HG03565 (cell line): ENCODE data around the gene CMTM1.
"Not testable (repeated sequence)": the region's sequence is repeated elsewhere in the genome, so short reads cannot be mapped to it uniquely, and the experiment has no call there.

ENCODE experiments used
- ATAC-seq: cut with Tn5 transposase; IDR thresholded peaks from one replicate; pipeline ENCODE4 v1.9.1; 2021; ENCODE audit warnings: mild to moderate bottlenecking, moderate library complexity; ENCODE audit not compliant: unreplicated experiment

CMTM1 gene

GRCh38 chr16:66610111-66610820 lies 44.0 kb downstream of the CMTM1 start:
- no peak for ATAC-seq

DNA sequence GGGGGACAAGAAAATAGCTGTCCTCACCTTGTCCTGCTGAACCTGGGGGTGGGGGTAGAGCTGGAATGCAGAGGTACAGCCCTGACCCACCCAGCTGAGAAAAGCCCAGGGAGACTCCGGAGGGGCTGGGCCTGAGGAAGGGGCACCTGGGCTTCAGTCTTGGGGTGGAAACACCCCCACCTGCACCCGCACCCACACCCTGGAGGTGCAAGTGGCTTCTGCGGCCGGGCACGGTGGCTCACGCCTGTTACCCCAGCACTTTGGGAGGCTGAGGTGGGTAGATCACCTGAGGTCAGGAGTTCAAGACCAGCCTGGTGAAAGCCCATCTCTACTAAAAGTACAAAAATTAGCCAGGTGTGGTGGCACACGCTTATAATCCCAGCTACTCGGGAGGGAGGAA lies 45.7 kb downstream of the CMTM1 start:
- not testable (repeated sequence) for ATAC-seq

DNA sequence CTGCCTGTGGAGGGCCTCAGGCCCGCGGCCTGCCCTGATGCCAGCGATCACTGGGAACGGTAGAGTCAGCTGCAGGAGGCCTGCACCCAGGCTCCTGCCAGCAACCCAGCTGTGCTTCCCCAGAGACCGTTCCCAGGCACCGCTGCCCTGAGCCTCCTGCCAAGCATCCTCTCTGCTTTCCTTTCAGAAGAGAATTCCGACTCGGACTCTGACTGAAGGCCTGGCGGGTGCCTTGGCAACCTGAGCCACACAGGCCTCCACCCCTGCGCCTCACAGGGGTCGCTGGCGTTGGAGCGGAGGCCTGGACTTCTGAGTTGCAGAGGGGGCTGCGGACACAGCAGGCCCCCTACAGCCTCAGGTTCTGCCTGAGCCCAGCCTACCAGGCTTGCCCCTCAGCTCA lies 46.2 kb downstream of the CMTM1 start:
- ATAC-seq: no peak

GRCh38 chr16:66614161-66614802 lies 48.0 kb downstream of the CMTM1 start:
- ATAC-seq: no peak

GRCh38 chr16:66616169-66616568 lies 49.9 kb downstream of the CMTM1 start:
- ATAC-seq: no peak

- no peak for ATAC-seq
Measured at GRCh38 chr16:66616592-66616991, 50.4 kb downstream of the CMTM1 start.

GRCh38 chr16:66617010-66617434 lies 50.8 kb downstream of the CMTM1 start:
- no peak for ATAC-seq

- ATAC-seq: no peak
Measured at GRCh38 chr16:66617728-66618127, 51.5 kb downstream of the CMTM1 start.

DNA sequence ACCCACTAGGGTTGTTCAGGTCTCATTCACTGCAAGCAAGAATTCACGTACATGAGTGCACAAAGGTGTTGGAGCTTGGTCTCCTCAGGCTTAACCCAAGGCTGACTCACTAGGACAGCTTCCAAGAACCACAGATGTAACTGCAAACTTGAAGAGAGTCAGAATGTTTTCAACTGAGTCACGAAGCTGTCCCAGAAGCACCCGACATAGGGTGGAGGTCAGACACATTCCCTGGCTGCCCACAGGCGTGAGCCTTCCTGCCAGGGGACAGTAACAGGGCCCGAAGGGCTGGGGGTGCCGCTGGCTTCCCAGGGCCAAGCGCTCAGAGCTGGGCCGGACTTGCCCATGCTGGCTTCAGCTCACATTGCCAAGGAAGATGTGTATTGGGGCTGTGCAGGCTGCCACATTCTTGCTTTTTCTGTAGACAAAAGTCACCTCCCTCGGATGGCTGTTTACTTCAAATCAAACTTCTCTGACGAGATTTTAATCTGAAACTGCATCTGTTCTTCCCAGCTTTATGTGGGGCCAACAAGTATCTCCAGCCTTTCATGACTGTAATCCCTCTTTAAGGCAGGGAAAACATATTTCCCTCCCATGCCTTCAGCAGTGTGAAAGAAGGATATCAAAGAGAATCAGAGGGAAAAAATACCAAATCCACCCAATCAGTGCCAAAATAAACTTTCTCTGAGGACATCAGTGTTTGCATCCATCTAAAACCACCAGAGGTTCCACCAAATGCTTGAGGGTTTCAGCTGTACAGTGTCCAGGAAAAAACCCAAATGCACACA lies 52.5 kb downstream of the CMTM1 start:
- no peak for ATAC-seq

GRCh38 chr16:66619534-66620428 lies 53.5 kb downstream of the CMTM1 start:
- no peak for ATAC-seq

GRCh38 chr16:66620429-66620795 lies 54.2 kb downstream of the CMTM1 start:
- no peak for ATAC-seq

DNA sequence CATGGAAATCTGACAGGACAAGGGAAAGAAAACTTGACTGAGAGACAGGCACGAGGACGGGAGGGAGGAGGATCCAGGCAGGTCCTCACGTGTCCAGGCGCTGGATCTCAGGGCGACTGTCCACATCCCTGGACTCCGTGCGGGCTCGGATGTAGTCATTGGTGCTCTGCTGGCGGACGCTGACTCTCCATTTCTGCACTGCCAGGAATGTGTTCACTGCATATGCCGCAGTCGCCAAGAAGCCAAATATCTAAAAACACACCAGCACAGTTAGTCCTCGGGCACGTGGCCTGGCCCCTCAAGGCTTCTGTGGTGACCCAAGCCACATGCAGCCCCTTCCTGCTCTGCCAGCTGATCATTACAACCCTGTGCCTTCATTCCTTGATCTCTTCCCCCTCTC lies 55.7 kb downstream of the CMTM1 start:
- ATAC-seq: no peak

DNA sequence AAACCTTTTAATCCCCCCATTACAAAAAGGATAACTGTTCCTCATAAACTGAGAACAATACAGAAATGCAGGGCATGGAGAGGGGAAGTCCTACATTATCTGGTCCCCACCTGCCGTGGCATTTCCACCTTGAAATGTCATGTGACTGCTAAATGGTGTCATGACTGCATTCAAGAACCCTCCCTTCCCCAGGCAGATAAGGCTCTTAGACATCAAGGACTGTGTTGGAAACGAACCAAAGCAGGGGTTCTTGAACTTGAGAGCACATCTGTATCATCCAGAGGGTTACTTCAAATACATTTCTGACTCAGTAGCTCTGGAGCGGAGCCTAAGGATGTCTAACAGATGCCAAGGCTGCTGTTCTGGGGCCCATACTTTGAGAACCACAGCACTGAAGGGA lies 56.6 kb downstream of the CMTM1 start:
- no peak for ATAC-seq

GRCh38 chr16:66623755-66624154 lies 57.5 kb downstream of the CMTM1 start:
- no peak for ATAC-seq

DNA sequence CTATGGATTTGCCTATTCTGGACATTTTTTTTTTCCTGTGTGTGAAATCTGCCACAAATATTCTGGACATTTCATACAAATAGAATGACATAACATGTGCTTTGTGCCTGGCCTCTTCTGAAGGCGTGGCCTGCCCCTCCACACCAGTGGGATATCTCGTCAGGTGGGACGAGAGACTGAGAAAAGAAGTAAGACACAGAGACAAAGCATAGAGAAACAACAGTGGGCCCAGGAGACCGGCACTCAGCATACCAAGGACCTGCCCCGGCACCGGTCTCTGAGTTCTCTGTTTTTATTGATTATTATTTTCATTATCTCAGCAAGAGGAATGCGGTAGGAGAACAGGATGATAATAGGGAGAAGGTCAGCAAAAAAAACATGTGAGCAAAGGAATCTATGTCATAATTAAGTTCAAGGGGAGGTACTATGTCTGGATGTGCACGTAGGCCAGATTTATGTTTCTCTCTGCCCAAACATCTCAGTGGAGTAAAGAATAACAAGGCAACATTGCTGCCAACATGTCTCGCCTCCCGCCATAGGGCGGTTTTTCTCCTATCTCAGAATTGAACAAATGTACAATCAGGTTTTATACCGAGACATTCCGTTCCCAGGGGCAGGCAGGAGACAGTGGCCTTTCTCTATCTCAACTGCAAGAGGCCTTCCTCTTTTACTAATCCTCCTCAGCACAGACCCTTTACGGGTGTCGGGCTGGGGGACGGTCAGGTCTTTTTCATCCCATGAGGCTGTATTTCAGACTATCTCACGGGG lies 61.6 kb downstream of the CMTM1 start:
- ATAC-seq: not testable (repeated sequence)
